NCI-H187 (cell line): ENCODE results near the gene MED8.
"Not testable (repeated sequence)": the region's sequence is repeated elsewhere in the genome, so short reads cannot be mapped to it uniquely, and the experiment has no call there.

Experiments
- DNase-seq, 2 experiments: peaks; one replicate each; lab custom pipeline; 2025; lab: John Stamatoyannopoulos, UW

MED8 gene

GRCh38 chr1:43421976-43422750 is 32.6 kb upstream of the MED8 start:
- no peak for DNase-seq

- no peak for DNase-seq
Observed at GRCh38 chr1:43421396-43421795, 31.8 kb upstream of the MED8 start.

- DNase-seq: no peak
Observed at GRCh38 chr1:43420874-43421273, 31.3 kb upstream of the MED8 start.

GRCh38 chr1:43419627-43420425 is 30.2 kb upstream of the MED8 start:
- DNase-seq: no peak

- peak in 1 of 2 experiments; percentile 15 for DNase-seq
Observed at GRCh38 chr1:43418858-43419257, 29.3 kb upstream of the MED8 start.

- DNase-seq: no peak
Observed at GRCh38 chr1:43415901-43416300, 26.3 kb upstream of the MED8 start.

- DNase-seq: no peak
Observed at GRCh38 chr1:43414634-43415223, 25.1 kb upstream of the MED8 start.

GRCh38 chr1:43413426-43413825 is 23.8 kb upstream of the MED8 start:
- not testable (repeated sequence) for DNase-seq

GRCh38 chr1:43410571-43410970 is 21.0 kb upstream of the MED8 start:
- DNase-seq: no peak

- DNase-seq: no peak
Observed at GRCh38 chr1:43405876-43406234, 16.3 kb upstream of the MED8 start.

- no peak for DNase-seq
Observed at GRCh38 chr1:43405219-43405875, 15.7 kb upstream of the MED8 start.

GRCh38 chr1:43404353-43404752 is 14.8 kb upstream of the MED8 start:
- no peak for DNase-seq

- no peak for DNase-seq
Observed at GRCh38 chr1:43402089-43402865, 12.7 kb upstream of the MED8 start.

GRCh38 chr1:43400441-43400840 is 10.8 kb upstream of the MED8 start:
- DNase-seq: not testable (repeated sequence)

- no peak for DNase-seq
Observed at GRCh38 chr1:43398227-43398626, 8.6 kb upstream of the MED8 start.

GRCh38 chr1:43396059-43396458 is 6.5 kb upstream of the MED8 start:
- DNase-seq: no peak

GRCh38 chr1:43395523-43395922 is 5.9 kb upstream of the MED8 start:
- DNase-seq: no peak

- no peak for DNase-seq
Observed at GRCh38 chr1:43392702-43393101, 3.1 kb upstream of the MED8 start.

GRCh38 chr1:43388613-43389012 is 987 bp downstream of the MED8 start:
- DNase-seq: no peak

GRCh38 chr1:43387976-43388599 is 1.5 kb downstream of the MED8 start:
- no peak for DNase-seq

- no peak for DNase-seq
Observed at GRCh38 chr1:43386676-43387075, 2.9 kb downstream of the MED8 start.
